SU-DHL-6 (cell line): Measurements from ENCODE around the gene SNTG2.

Experiments used
- H2AFZ ChIP-seq: fragments of 200-600 bp; sonication (generic); 2 replicates; pipeline ENCODE4 v1.6.1; 2014; ENCODE audit warnings: low read depth, mild to moderate bottlenecking, moderate library complexity, mixed read lengths, antibody characterized with exemption, low read length; ENCODE audit not compliant: severe bottlenecking
- H3F3A ChIP-seq: fragments of 200-600 bp; shearing (Covaris generic); 2 replicates; pipeline ENCODE4 v1.6.0; 2016; ENCODE audit warnings: antibody characterized with exemption, mild to moderate bottlenecking; ENCODE audit not compliant: insufficient read depth
- H3K27ac ChIP-seq: fragments of 200-600 bp; sonication (generic); 2 replicates; pipeline ENCODE4 v1.5.1; 2016; ENCODE audit warnings: low read depth, mild to moderate bottlenecking, low read length, moderate library complexity, mixed read lengths
- H3K27me3 ChIP-seq: fragments of 200-600 bp; sonication (generic), shearing (Covaris generic); 2 replicates; pipeline ENCODE4 v1.6.0; 2014; ENCODE audit warnings: mild to moderate bottlenecking, low read length
- H3K36me3 ChIP-seq: fragments of 200-600 bp; sonication (generic); 2 replicates; pipeline ENCODE4 v1.6.1; 2014; ENCODE audit warnings: mild to moderate bottlenecking, low read length, mixed read lengths
- H3K4me2 ChIP-seq: fragments of 300-600, 200-600 bp; shearing (Covaris generic), sonication (generic); 2 replicates; pipeline ENCODE4 v1.6.0; 2014; ENCODE audit warnings: low read length, low read depth, mild to moderate bottlenecking; ENCODE audit not compliant: poor library complexity, severe bottlenecking
- H3K4me3 ChIP-seq: fragments of 200-600 bp; sonication (generic); 2 replicates; pipeline ENCODE4 v1.5.1; 2014; ENCODE audit warnings: antibody characterized with exemption, low read length, mild to moderate bottlenecking, mixed read lengths; ENCODE audit not compliant: insufficient read depth, poor library complexity, severe bottlenecking
- H3K79me2 ChIP-seq: fragments of 200-600 bp; sonication (generic); 2 replicates; pipeline ENCODE4 v1.6.1; 2014; ENCODE audit warnings: mild to moderate bottlenecking, low read length, moderate library complexity; ENCODE audit not compliant: insufficient read depth
- H3K9ac ChIP-seq: fragments of 200-600 bp; sonication (generic); 2 replicates; pipeline ENCODE4 v1.7.0; 2014; ENCODE audit warnings: mild to moderate bottlenecking, low read length
- H3K9me2 ChIP-seq: fragments of 200-600 bp; sonication (generic); replicated peaks from 2 replicates; pipeline ENCODE4 v1.6.1; 2014; ENCODE audit warnings: low read length; ENCODE audit not compliant: insufficient read depth
- H3K9me3 ChIP-seq: fragments of 200-600 bp; sonication (generic); 2 replicates; pipeline ENCODE4 v1.6.1; 2014; ENCODE audit warnings: low read length, mixed read lengths; ENCODE audit not compliant: insufficient read depth
- H4K20me1 ChIP-seq: fragments of 200-600 bp; sonication (generic); 2 replicates; pipeline ENCODE4 v1.6.1; 2014; ENCODE audit warnings: low read depth, mild to moderate bottlenecking, antibody characterized with exemption, low read length, moderate library complexity, mixed read lengths
- EZH2phosphoT487 ChIP-seq: fragments of 200-600 bp; sonication (generic), shearing (Covaris generic); conservative IDR thresholded peaks from 2 replicates; pipeline ENCODE4 v1.6.1; 2018; ENCODE audit warnings: mild to moderate bottlenecking, antibody characterized with exemption, low read length, moderate library complexity, mixed read lengths
- TF ChIP-seq, protein P1 (sequence below): fragments of 200-600 bp; sonication (generic); IDR thresholded peaks from one replicate; pipeline ENCODE4 v1.5.1; 2017; ENCODE audit warnings: antibody characterized with exemption, mild to moderate bottlenecking, low read length, moderate library complexity; ENCODE audit not compliant: insufficient read depth, poor library complexity, severe bottlenecking

The SNTG2 gene

DNA sequence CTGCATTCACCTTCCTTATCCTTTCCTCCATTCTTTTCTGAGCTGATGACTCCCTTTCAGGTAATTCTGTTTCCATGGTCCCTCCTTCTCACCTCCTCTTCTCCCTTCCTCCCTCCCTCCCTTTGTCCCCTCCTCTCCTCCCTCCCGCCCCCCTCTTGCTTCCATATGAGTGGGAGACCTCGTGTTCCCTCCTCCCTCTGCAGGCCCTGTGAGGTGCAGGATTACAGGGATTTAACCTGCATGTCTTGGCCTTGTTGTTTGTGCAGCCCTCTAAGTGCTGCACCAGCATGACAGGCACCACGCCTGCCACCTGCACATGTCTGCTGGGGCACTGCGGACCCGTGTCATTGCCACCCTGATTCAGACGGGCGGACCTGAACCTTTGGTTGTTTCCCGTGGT, 103.1 kb downstream of the SNTG2 start:
- H3K4me3 ChIP-seq = no peak overlapping the region
- H3K27me3 ChIP-seq = no peaks in the 10 kb centered on the region
- H3K36me3 ChIP-seq = no peaks in the 10 kb centered on the region
- H3K9ac ChIP-seq = no peak overlapping the region
- no peaks in the 10 kb centered on the region for H3F3A ChIP-seq
- no peak overlapping the region for H2AFZ ChIP-seq
- TF ChIP-seq, protein P1, sequence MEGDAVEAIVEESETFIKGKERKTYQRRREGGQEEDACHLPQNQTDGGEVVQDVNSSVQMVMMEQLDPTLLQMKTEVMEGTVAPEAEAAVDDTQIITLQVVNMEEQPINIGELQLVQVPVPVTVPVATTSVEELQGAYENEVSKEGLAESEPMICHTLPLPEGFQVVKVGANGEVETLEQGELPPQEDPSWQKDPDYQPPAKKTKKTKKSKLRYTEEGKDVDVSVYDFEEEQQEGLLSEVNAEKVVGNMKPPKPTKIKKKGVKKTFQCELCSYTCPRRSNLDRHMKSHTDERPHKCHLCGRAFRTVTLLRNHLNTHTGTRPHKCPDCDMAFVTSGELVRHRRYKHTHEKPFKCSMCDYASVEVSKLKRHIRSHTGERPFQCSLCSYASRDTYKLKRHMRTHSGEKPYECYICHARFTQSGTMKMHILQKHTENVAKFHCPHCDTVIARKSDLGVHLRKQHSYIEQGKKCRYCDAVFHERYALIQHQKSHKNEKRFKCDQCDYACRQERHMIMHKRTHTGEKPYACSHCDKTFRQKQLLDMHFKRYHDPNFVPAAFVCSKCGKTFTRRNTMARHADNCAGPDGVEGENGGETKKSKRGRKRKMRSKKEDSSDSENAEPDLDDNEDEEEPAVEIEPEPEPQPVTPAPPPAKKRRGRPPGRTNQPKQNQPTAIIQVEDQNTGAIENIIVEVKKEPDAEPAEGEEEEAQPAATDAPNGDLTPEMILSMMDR = no peak
- no peak for TF ChIP-seq EZH2phosphoT487
- H3K9me3 ChIP-seq = no peaks in the 10 kb centered on the region
- no peaks in the 10 kb centered on the region; the same call in 1 of the 2 replicates for H4K20me1 ChIP-seq
- H3K9me2 ChIP-seq = no peaks in the 10 kb centered on the region
- no peaks in the 10 kb centered on the region for H3K79me2 ChIP-seq
- no peak overlapping the region for H3K27ac ChIP-seq
- no peak overlapping the region for H3K4me2 ChIP-seq

DNA sequence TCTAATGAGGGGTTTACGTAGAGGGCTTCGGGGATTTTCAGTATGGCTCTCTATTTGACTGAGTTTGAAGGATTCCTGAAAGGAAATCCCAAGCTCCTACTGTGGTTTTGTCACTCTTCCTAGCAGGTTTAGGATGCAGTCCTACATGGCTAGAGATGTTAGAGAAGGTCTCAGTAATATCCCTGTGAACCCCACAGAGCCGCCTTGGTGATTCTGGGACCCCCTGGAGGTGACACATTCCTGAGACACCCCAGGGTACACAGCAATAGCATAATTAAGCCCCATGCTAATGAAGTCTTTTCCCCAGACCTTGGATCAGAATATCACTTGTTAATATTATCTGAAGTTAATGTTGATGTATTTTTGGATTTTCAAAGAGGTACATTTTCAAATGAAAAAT, 103.8 kb downstream of the SNTG2 start:
- H3K4me2 ChIP-seq = no peak overlapping the region
- no peaks in the 10 kb centered on the region; the same call in 1 of the 2 replicates for H4K20me1 ChIP-seq
- H3K79me2 ChIP-seq = no peaks in the 10 kb centered on the region
- H3K27me3 ChIP-seq = no peaks in the 10 kb centered on the region
- H3K4me3 ChIP-seq = no peak overlapping the region
- H3K9ac ChIP-seq = no peak overlapping the region
- H3K9me3 ChIP-seq = no peaks in the 10 kb centered on the region
- no peak overlapping the region for H2AFZ ChIP-seq
- H3K27ac ChIP-seq = no peak overlapping the region
- TF ChIP-seq, protein P1 = no peak
- no peak for TF ChIP-seq EZH2phosphoT487
- H3K9me2 ChIP-seq = no peaks in the 10 kb centered on the region
- no peaks in the 10 kb centered on the region for H3K36me3 ChIP-seq
- no peaks in the 10 kb centered on the region for H3F3A ChIP-seq

- Histone ChIP-seq H3K9me2 (no peaks in the 10 kb centered on the region), H2AFZ (no peak overlapping the region), H3K4me2 (no peak overlapping the region), H3K4me3 (no peak overlapping the region), H3K36me3 (no peaks in the 10 kb centered on the region), H3K79me2 (no peaks in the 10 kb centered on the region), H4K20me1 (no peaks in the 10 kb centered on the region; the same call in 1 of the 2 replicates), H3K27me3 (no peaks in the 10 kb centered on the region), H3K9ac (no peak overlapping the region), H3K27ac (no peak overlapping the region), H3K9me3 (no peaks in the 10 kb centered on the region), H3F3A (no peaks in the 10 kb centered on the region)
- TF ChIP-seq EZH2phosphoT487 = no peak
- TF ChIP-seq, protein P1 = no peak
Observed at GRCh38 chr2:1055014-1055595, 104.5 kb downstream of the SNTG2 start.
